Measurements from ENCODE around the gene ABCC3. TPM values are rescaled to one million over a fixed set of nuclear protein-coding genes. Genes with fewer than 3 reads are reported as not detected.

Gene ABCC3
- total RNA-seq, 2 donors from 2014 or later, result 0.22 to 0.91 TPM

GRCh38 chr17:50687200-50688066 lies 52.8 kb downstream of the ABCC3 start:
- Mint-ChIP-seq H3K9me3 (no peaks in the 10 kb centered on the region), H3K4me3 (no peak overlapping the region), H3K27ac (peak overlapping the region; percentile 18), H3K4me1 (peaks cover 14% of the 10 kb centered on the region), H3K27me3 (ENCODE audit: insufficient read depth) (no peaks in the 10 kb centered on the region), H3K36me3 (ENCODE audit: low read depth) (no peaks in the 10 kb centered on the region)
- no peak for TF ChIP-seq CTCF (conservative IDR thresholded peaks at IDR 0.05)
- no peaks in the 10 kb centered on the region for H3K27me3 ChIP-seq (ENCODE audit: control insufficient read depth, insufficient read depth, low read length, poor library complexity, severe bottlenecking)
- H3K36me3 ChIP-seq (ENCODE audit: control insufficient read depth, insufficient read depth, low read length), result peaks cover 3% of the 10 kb centered on the region
- no peaks in the 10 kb centered on the region for H3K9me3 ChIP-seq (ENCODE audit: control insufficient read depth, low read length)
- no peak overlapping the region for H3K9ac ChIP-seq (ENCODE audit: extremely low read depth, low read length, poor library complexity, severe bottlenecking)
- peak; percentile 86 for DNase-seq
- H3K27ac ChIP-seq (ENCODE audit: low read depth, low read length), result no peak overlapping the region
- no peak overlapping the region for H3K4me3 ChIP-seq (ENCODE audit: low read length)
- 89 to 92% methylated on average over 14 to 16 of the region's 16 CpGs for WGBS, 2 experiments (ENCODE audit: insufficient coverage in 1 of 2, insufficient read length in 1 of 2)
- H3K4me1 ChIP-seq (ENCODE audit: control insufficient read depth, insufficient read depth, low read length), result peaks cover 8% of the 10 kb centered on the region

- Mint-ChIP-seq H3K4me3 (no peak overlapping the region), H3K4me1 (peaks cover 14% of the 10 kb centered on the region), H3K36me3 (ENCODE audit: low read depth) (peaks cover 7% of the 10 kb centered on the region), H3K27me3 (ENCODE audit: insufficient read depth) (no peaks in the 10 kb centered on the region), H3K9me3 (no peaks in the 10 kb centered on the region), H3K27ac (no peak overlapping the region)
- Histone ChIP-seq H3K4me3 (ENCODE audit: low read length) (no peak overlapping the region), H3K9me3 (ENCODE audit: control insufficient read depth, low read length) (no peaks in the 10 kb centered on the region), H3K36me3 (ENCODE audit: control insufficient read depth, insufficient read depth, low read length) (peaks cover 11% of the 10 kb centered on the region), H3K27me3 (ENCODE audit: control insufficient read depth, insufficient read depth, low read length, poor library complexity, severe bottlenecking) (no peaks in the 10 kb centered on the region), H3K9ac (ENCODE audit: extremely low read depth, low read length, poor library complexity, severe bottlenecking) (no peak overlapping the region), H3K27ac (ENCODE audit: low read depth, low read length) (no peak overlapping the region), H3K4me1 (ENCODE audit: control insufficient read depth, insufficient read depth, low read length) (peaks cover 8% of the 10 kb centered on the region)
- no peak for DNase-seq
- TF ChIP-seq CTCF (conservative IDR thresholded peaks at IDR 0.05), result no peak
- WGBS, 2 experiments (ENCODE audit: insufficient coverage in 1 of 2, insufficient read length in 1 of 2), result 94 to 96% methylated on average over 3 of the region's 3 CpGs
Observed at GRCh38 chr17:50688245-50688644, 53.6 kb downstream of the ABCC3 start.

- H3K4me3 Mint-ChIP-seq, result no peak overlapping the region
- Histone ChIP-seq H3K36me3 (ENCODE audit: control insufficient read depth, insufficient read depth, low read length) (peaks cover 21% of the 10 kb centered on the region), H3K4me3 (ENCODE audit: low read length) (no peak overlapping the region), H3K4me1 (ENCODE audit: control insufficient read depth, insufficient read depth, low read length) (peaks cover 6% of the 10 kb centered on the region), H3K27me3 (ENCODE audit: control insufficient read depth, insufficient read depth, low read length, poor library complexity, severe bottlenecking) (no peaks in the 10 kb centered on the region), H3K9me3 (ENCODE audit: control insufficient read depth, low read length) (no peaks in the 10 kb centered on the region), H3K27ac (ENCODE audit: low read depth, low read length) (peak overlapping the region; percentile 36), H3K9ac (ENCODE audit: extremely low read depth, low read length, poor library complexity, severe bottlenecking) (no peak overlapping the region)
- no peaks in the 10 kb centered on the region for H3K27me3 Mint-ChIP-seq (ENCODE audit: insufficient read depth)
- no peak for TF ChIP-seq CTCF (conservative IDR thresholded peaks at IDR 0.05)
- WGBS, 2 experiments (ENCODE audit: insufficient coverage in 1 of 2, insufficient read length in 1 of 2), result 70 to 100% methylated on average over 1 to 4 of the region's 4 CpGs
- H3K4me1 Mint-ChIP-seq, result peaks cover 13% of the 10 kb centered on the region
- no peaks in the 10 kb centered on the region for H3K9me3 Mint-ChIP-seq
- DNase-seq, result peak; percentile 75
- peaks cover 14% of the 10 kb centered on the region for H3K36me3 Mint-ChIP-seq (ENCODE audit: low read depth)
- H3K27ac Mint-ChIP-seq, result no peak overlapping the region
Observed at GRCh38 chr17:50689251-50689650, 54.6 kb downstream of the ABCC3 start.
